Measurements from ENCODE around the gene NPEPPS.
"Not testable (repeated sequence)": the region's sequence is repeated elsewhere in the genome, so short reads cannot be mapped to it uniquely, and the experiment has no call there.

NPEPPS gene

DNA sequence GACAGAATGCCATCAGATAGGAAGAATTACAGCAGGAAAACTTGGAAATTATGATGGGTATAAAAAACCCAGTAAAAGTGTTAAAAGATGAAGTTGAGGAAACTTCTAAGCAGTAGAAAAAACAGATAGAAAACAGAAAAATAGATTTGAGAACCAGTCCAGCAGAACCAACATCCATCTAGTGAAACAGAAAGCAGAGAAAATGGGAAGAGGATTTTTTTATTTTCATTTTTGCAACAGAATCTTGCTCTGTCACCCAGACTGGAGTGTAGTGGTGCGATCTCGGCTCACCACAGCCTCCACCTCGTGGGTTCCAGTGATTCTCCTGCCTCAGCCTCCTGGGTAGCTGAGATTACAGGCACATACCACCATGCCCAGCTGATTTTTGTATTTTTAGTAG lies 41.7 kb downstream of the NPEPPS start:
- H3K36me3 ChIP-seq (ENCODE audit: control insufficient read depth, insufficient read depth, low read length); H3K4me1 ChIP-seq (ENCODE audit: control insufficient read depth, insufficient read depth, low read length); H3K27me3 ChIP-seq (ENCODE audit: control insufficient read depth, insufficient read depth, low read length); H3K9ac ChIP-seq (ENCODE audit: low read length); H3K4me3 ChIP-seq (ENCODE audit: low read length); H3K9me3 ChIP-seq (ENCODE audit: control insufficient read depth, low read length): not testable (repeated sequence)

DNA sequence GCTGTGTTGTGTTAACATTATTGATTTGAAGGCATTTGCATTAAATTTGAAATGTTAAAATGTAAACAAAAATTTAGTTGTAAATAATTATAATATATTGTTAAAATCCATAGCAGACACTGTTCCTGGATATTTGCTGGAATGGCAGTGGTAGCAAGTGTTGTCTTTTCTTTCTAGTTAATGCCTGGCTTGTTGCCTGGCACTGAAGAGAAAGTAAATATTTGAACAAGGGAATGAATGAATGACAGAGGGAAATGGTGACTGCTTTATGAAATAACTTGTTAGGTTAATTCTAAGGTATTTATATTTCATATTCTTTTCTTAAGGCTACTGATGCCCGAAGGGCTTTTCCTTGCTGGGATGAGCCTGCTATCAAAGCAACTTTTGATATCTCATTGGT lies 51.5 kb downstream of the NPEPPS start:
- not testable (repeated sequence) for H3K9ac ChIP-seq (ENCODE audit: low read length); H3K9me3 ChIP-seq (ENCODE audit: control insufficient read depth, low read length); H3K36me3 ChIP-seq (ENCODE audit: control insufficient read depth, insufficient read depth, low read length); H3K4me3 ChIP-seq (ENCODE audit: low read length); H3K27me3 ChIP-seq (ENCODE audit: control insufficient read depth, insufficient read depth, low read length); H3K4me1 ChIP-seq (ENCODE audit: control insufficient read depth, insufficient read depth, low read length)

DNA sequence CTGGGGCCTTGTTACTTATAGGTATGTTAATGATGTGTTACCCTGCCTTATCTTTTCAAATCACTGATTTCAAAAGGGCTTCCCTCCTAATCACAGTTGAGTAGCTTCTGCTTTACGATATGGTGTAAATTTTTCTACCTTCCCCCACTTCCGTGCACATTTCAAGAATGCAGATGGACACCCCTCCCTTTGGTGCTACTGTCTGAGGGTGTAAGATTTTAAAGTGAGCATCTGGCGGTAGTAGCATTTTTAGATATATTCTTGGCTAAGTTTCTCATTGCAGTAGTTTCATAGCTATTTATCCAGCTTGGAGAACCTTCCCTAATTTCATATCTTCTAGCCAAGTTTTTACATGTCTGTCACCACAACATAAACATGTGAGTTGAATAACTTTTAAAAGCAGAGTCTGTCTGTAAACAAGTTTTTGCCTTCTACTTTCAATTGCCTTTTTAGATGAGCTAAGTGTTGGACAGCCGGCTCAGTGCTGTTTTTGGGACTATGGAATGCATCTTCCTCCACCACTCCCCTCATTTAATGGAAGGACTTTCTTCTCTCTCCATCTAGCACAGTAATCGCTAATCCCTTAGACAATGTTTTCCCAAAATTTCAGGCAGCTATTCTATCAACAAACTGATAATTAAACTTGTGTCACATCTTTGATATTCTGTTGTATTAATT lies 55.6 kb downstream of the NPEPPS start:
- not testable (repeated sequence) for H3K36me3 ChIP-seq (ENCODE audit: control insufficient read depth, insufficient read depth, low read length)

DNA sequence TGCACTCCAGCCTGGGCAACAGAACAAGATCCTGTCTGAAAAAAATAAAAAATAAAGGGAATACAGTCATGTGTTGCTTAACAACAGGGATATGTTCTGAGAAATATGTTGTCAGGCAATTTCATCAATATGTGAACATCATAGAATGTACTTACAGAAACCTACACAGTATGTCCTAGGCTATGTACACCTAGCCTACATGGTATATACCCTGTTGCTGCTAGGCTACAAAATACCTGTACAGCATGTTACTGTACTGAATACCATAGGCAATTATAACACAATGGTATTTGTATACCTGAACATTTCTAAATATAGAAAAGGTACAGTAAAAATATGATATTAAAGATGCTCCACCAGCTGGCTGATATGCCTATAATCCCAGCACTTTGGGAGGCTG lies 62.6 kb downstream of the NPEPPS start:
- H3K36me3 ChIP-seq (ENCODE audit: control insufficient read depth, insufficient read depth, low read length); H3K9me3 ChIP-seq (ENCODE audit: control insufficient read depth, low read length); H3K9ac ChIP-seq (ENCODE audit: low read length); H3K4me1 ChIP-seq (ENCODE audit: control insufficient read depth, insufficient read depth, low read length); H3K27me3 ChIP-seq (ENCODE audit: control insufficient read depth, insufficient read depth, low read length); H3K4me3 ChIP-seq (ENCODE audit: low read length): not testable (repeated sequence)

More for the DNA sequence above, 55.6 kb downstream of the NPEPPS start:
- not testable (repeated sequence) for H3K4me1 ChIP-seq (ENCODE audit: control insufficient read depth, insufficient read depth, low read length); H3K9me3 ChIP-seq (ENCODE audit: control insufficient read depth, low read length); H3K9ac ChIP-seq (ENCODE audit: low read length); H3K27me3 ChIP-seq (ENCODE audit: control insufficient read depth, insufficient read depth, low read length); H3K4me3 ChIP-seq (ENCODE audit: low read length)

DNA sequence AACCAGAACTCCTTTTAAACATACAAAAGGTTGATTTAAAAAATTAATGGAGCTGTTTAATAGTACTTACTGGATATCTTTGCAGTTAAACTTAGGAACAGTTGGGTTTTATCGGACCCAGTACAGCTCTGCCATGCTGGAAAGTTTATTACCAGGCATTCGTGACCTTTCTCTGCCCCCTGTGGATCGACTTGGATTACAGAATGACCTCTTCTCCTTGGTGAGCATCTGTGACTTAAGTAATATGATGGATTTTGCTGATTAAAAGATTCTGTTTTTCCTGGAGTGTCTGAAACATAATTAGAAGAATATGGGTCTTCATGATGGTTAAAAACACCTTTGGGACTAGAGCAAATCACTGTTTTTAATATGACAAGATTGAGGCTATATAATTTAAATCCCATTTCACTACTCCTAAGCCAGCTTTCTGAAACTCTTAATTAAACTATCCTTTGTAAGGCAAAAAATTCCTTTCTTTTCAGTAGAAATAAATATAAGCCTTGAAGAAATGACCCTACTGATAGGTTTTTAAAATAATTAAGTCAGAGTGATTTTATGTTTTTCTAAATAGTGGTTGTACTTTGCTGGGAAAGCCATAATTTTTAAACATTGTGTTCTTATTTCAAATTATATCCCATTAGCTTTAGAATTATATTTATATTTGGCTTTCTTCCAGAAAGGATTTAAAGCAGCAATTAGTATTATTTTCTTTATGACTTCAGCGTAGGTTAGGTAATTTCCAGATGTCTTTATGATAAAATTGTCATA lies 73.1 kb downstream of the NPEPPS start:
- H3K9ac ChIP-seq (ENCODE audit: low read length), result no peak overlapping the region
- no peaks in the 10 kb centered on the region for H3K36me3 ChIP-seq (ENCODE audit: control insufficient read depth, insufficient read depth, low read length)

DNA sequence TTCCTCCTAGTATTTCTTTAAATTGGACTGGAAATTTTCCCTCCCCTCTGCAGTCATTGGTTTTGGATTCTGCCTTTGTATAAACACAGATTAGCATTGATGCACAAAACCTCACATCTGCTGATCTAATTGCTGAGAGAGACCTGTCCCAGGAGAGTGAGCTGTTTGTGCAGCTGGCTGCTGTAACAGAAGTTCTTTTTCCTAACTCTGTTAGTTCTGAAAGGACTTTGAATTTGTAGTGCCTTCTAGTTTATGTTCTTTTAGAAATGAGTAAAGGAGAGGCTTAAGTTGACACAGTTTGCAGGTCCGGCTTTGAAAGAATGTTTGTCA lies 73.7 kb downstream of the NPEPPS start:
- no peak overlapping the region for H3K4me3 ChIP-seq (ENCODE audit: low read length)
- no peak overlapping the region for H3K9ac ChIP-seq (ENCODE audit: low read length)
- no peaks in the 10 kb centered on the region for H3K36me3 ChIP-seq (ENCODE audit: control insufficient read depth, insufficient read depth, low read length)
- H3K4me1 ChIP-seq (ENCODE audit: control insufficient read depth, insufficient read depth, low read length), result no peaks in the 10 kb centered on the region
- H3K27me3 ChIP-seq (ENCODE audit: control insufficient read depth, insufficient read depth, low read length), result no peaks in the 10 kb centered on the region
- H3K9me3 ChIP-seq (ENCODE audit: control insufficient read depth, low read length), result no peaks in the 10 kb centered on the region

More for the DNA sequence above, 73.1 kb downstream of the NPEPPS start:
- H3K4me1 ChIP-seq (ENCODE audit: control insufficient read depth, insufficient read depth, low read length), result no peaks in the 10 kb centered on the region
- H3K9me3 ChIP-seq (ENCODE audit: control insufficient read depth, low read length), result no peaks in the 10 kb centered on the region
- no peak overlapping the region for H3K4me3 ChIP-seq (ENCODE audit: low read length)
- no peaks in the 10 kb centered on the region for H3K27me3 ChIP-seq (ENCODE audit: control insufficient read depth, insufficient read depth, low read length)

DNA sequence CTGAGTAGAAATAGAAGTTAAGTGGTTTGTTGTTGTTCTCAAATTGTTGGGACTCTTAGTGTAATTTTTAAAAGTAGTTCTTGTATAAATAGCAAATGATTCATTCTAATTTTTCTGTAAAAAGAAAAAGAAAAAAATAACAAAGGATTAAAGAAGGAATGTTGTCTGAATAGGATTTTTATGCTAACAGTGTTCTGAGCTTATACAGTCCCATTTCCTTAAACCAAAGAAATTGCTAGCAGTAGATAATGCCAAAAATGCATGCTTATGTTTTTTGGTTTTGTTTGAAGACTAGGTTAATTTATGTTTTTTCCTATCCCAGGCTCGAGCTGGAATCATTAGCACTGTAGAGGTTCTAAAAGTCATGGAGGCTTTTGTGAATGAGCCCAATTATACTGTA lies 74.1 kb downstream of the NPEPPS start:
- no peaks in the 10 kb centered on the region for H3K27me3 ChIP-seq (ENCODE audit: control insufficient read depth, insufficient read depth, low read length)
- H3K9ac ChIP-seq (ENCODE audit: low read length), result no peak overlapping the region
- H3K36me3 ChIP-seq (ENCODE audit: control insufficient read depth, insufficient read depth, low read length), result no peaks in the 10 kb centered on the region
- no peak overlapping the region for H3K4me3 ChIP-seq (ENCODE audit: low read length)
- no peaks in the 10 kb centered on the region for H3K4me1 ChIP-seq (ENCODE audit: control insufficient read depth, insufficient read depth, low read length)
- H3K9me3 ChIP-seq (ENCODE audit: control insufficient read depth, low read length), result no peaks in the 10 kb centered on the region

DNA sequence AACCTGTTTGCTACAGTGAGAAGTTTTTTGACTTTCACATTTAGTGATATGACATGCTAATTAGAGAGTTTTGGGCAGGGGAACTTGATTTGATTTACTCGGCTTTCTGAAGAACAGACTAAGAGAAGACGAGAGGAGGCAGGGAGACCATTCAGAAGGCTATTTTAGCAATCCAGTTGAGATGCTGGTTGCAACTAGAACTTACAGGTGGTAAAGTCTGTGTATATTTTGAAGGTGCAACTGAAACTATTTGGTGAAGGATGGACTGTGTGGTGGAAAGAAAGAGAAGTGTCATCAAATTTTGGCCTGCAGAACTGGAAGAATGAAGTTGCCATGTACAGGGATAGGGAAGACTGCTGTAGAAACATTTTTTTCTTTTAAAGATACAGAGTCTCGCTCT lies 76.6 kb downstream of the NPEPPS start:
- no peaks in the 10 kb centered on the region for H3K27me3 ChIP-seq (ENCODE audit: control insufficient read depth, insufficient read depth, low read length)
- no peak overlapping the region for H3K4me3 ChIP-seq (ENCODE audit: low read length)
- peaks cover 6% of the 10 kb centered on the region for H3K4me1 ChIP-seq (ENCODE audit: control insufficient read depth, insufficient read depth, low read length)
- no peak overlapping the region for H3K9ac ChIP-seq (ENCODE audit: low read length)
- H3K9me3 ChIP-seq (ENCODE audit: control insufficient read depth, low read length), result no peaks in the 10 kb centered on the region
- H3K36me3 ChIP-seq (ENCODE audit: control insufficient read depth, insufficient read depth, low read length), result no peaks in the 10 kb centered on the region

DNA sequence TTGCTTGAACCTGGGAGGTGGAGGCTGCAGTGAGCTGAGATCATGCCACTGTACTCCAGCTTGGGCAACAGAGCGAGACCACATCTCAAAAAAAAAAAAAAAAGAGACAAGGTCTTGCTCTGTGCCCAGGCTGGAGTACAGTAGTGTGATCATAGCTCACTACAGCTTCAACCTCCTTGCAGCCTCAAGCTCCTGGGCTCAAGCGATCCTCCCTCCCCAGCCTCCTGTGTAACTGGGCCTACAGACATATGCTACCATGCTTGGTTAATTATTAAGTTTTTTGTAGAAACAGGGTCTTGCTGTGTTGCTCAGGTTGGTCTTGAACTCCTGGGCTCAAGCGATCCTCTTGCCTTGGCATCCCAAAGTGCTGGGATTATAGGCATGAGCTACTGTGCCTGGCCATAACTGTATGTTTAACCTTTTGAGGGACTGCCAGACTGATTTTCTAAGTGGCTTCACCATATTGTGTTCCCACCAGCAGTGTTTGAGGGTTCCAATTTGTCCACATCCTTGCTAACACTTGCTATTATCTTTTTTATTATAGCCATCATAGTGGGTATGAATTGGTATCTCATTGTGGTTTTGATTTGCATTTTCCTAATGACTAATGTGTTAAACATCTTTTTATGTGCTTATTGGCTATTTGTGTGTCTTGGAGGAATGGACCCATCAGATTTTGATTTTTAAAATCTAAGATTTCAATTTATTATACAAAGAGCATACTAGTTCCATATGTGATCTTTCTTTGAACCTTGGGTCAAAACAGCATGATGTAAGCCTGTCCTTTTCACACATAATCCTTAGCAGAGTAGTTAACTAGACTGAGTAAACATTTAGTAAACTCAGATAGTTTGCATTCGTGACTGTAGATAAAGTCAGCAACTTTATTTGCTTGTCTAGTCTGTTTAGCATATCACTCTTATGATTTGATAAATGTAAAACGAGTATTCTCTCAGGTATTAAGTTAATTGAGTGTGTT lies 80.8 kb downstream of the NPEPPS start:
- Histone ChIP-seq H3K27me3 (ENCODE audit: control insufficient read depth, insufficient read depth, low read length) (no peaks in the 10 kb centered on the region), H3K4me3 (ENCODE audit: low read length) (no peak overlapping the region), H3K9me3 (ENCODE audit: control insufficient read depth, low read length) (no peaks in the 10 kb centered on the region), H3K9ac (ENCODE audit: low read length) (no peak overlapping the region), H3K4me1 (ENCODE audit: control insufficient read depth, insufficient read depth, low read length) (peaks cover 6% of the 10 kb centered on the region), H3K36me3 (ENCODE audit: control insufficient read depth, insufficient read depth, low read length) (no peaks in the 10 kb centered on the region)

DNA sequence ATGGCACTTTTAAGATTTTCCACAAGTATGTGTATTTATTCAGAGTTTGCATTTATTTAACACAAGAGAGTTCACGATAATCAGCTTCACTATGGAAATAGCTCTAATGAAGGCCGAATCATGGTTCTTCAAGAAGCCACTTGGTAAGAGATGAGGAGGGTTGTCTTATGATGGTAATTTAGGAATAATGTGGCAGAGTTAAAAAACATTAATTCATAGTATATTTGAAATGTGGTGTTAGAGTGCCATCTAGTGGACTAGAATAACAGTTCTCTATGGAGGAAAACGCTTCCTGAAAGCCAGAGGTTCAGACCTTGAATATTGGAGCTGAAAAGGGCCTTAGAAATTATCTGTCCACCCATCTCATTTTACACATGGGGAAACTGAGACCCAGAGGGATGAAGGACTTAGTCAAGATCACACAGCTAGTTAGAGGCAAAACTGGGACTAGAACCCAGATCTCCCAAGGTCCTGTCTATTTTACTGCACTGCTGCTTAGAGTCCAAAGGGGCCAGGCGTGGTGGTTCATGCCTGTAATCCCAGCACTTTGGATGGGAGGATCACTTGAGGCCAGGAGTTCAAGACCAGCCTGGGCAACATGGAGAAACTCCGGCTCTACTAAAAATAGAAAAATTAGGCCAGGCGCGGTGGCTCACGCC lies 85.0 kb downstream of the NPEPPS start:
- Histone ChIP-seq H3K9me3 (ENCODE audit: control insufficient read depth, low read length) (no peaks in the 10 kb centered on the region), H3K27me3 (ENCODE audit: control insufficient read depth, insufficient read depth, low read length) (no peaks in the 10 kb centered on the region), H3K4me3 (ENCODE audit: low read length) (no peak overlapping the region), H3K36me3 (ENCODE audit: control insufficient read depth, insufficient read depth, low read length) (no peaks in the 10 kb centered on the region), H3K9ac (ENCODE audit: low read length) (no peak overlapping the region), H3K4me1 (ENCODE audit: control insufficient read depth, insufficient read depth, low read length) (peaks cover 10% of the 10 kb centered on the region)

DNA sequence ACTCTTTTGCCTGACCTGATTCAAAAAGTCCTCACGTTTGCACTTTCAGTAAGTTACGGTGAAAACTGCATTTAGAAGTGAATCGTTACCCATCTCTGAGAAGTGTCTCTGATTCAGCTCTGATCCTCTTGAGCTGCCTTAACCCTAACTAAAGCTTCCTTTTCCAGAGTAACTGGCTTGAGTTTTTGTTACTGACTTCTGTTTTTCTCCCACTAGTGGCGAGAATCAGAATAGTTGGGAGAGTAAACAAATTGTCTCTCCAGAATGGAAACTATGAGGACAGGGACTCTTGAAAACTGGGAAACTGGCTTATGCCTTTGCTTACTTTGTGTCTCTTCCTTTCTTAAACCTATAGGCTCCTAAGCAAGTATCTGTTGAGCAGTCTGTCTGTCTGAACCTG lies 87.5 kb downstream of the NPEPPS start:
- Histone ChIP-seq H3K27me3 (ENCODE audit: control insufficient read depth, insufficient read depth, low read length) (no peaks in the 10 kb centered on the region), H3K36me3 (ENCODE audit: control insufficient read depth, insufficient read depth, low read length) (no peaks in the 10 kb centered on the region), H3K9me3 (ENCODE audit: control insufficient read depth, low read length) (no peaks in the 10 kb centered on the region), H3K4me1 (ENCODE audit: control insufficient read depth, insufficient read depth, low read length) (peaks cover 9% of the 10 kb centered on the region), H3K4me3 (ENCODE audit: low read length) (no peak overlapping the region), H3K9ac (ENCODE audit: low read length) (no peak overlapping the region)
